Measurements from ENCODE around the gene FMNL2.

- no peak for TF ChIP-seq CTCF (IDR thresholded peaks at IDR 0.05; ENCODE audit: low read length)
- TF ChIP-seq EZH2 (IDR thresholded peaks at IDR 0.05; ENCODE audit: borderline replicate concordance, low read length) = no peak
These were observed 111.2 kb downstream of the FMNL2 start for GRCh38 chr2:152446213-152446612.
